ENCODE results near the gene MRPL14.

GRCh38 chr6:44065443-44066140, 61.7 kb downstream of the MRPL14 start:
- TF ChIP-seq CTCF (IDR thresholded peaks at IDR 0.05) = no peak
- TF ChIP-seq EZH2phosphoT487 (IDR thresholded peaks at IDR 0.05) = no peak
- TF ChIP-seq EZH2 (IDR thresholded peaks at IDR 0.05) = no peak

Data from neural progenitor cell (in vitro differentiated cells).